ENCODE data around the gene RNF217. TPM values are rescaled to one million over a fixed set of nuclear protein-coding genes. Genes with fewer than 3 reads are reported as not detected.

Gene RNF217
- total RNA-seq, 1 donor from 2014 or later, result 50.7 TPM

DNA sequence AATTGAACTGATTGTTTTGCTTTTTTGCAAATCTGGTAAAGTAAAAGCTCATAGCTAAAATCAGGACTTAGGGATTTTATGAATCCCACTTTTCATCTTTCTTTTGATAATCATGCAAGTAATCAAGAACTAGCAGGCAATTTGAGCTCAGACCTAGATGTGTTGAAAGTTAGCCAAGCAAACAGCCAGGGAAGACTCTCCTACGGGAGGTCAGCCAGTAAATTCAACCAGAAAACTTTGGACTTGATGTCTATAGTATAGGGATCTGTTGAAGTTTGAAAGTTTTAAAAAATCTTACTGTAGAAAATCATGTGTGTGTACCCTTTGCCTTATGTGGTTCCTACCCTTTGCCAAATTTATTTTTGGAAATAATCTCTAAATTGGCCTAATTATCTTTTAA is 96.3 kb downstream of the RNF217 start:
- no peak overlapping the region for H3K27ac Mint-ChIP-seq (ENCODE audit: unreplicated experiment)
- H3K27me3 Mint-ChIP-seq (ENCODE audit: unreplicated experiment), result no peaks in the 10 kb centered on the region
- peaks cover 3% of the 10 kb centered on the region for H3K36me3 Mint-ChIP-seq (ENCODE audit: low read depth, unreplicated experiment)
- no peaks in the 10 kb centered on the region for H3K4me1 Mint-ChIP-seq (ENCODE audit: unreplicated experiment)
- DNase-seq (ENCODE audit: low spot score), result no peak
- TF ChIP-seq, protein P1, sequence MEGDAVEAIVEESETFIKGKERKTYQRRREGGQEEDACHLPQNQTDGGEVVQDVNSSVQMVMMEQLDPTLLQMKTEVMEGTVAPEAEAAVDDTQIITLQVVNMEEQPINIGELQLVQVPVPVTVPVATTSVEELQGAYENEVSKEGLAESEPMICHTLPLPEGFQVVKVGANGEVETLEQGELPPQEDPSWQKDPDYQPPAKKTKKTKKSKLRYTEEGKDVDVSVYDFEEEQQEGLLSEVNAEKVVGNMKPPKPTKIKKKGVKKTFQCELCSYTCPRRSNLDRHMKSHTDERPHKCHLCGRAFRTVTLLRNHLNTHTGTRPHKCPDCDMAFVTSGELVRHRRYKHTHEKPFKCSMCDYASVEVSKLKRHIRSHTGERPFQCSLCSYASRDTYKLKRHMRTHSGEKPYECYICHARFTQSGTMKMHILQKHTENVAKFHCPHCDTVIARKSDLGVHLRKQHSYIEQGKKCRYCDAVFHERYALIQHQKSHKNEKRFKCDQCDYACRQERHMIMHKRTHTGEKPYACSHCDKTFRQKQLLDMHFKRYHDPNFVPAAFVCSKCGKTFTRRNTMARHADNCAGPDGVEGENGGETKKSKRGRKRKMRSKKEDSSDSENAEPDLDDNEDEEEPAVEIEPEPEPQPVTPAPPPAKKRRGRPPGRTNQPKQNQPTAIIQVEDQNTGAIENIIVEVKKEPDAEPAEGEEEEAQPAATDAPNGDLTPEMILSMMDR (IDR thresholded peaks at IDR 0.05; ENCODE audit: unreplicated experiment), result no peak
- no peaks in the 10 kb centered on the region for H3K9me3 Mint-ChIP-seq (ENCODE audit: unreplicated experiment)
- no peak overlapping the region for H3K4me3 Mint-ChIP-seq (ENCODE audit: unreplicated experiment)

GRCh38 chr6:125063307-125063706 is 101.1 kb downstream of the RNF217 start:
- H3K27ac Mint-ChIP-seq (ENCODE audit: unreplicated experiment), result no peak overlapping the region
- TF ChIP-seq, protein P1 (IDR thresholded peaks at IDR 0.05; ENCODE audit: unreplicated experiment), result no peak
- H3K4me1 Mint-ChIP-seq (ENCODE audit: unreplicated experiment), result no peaks in the 10 kb centered on the region
- H3K27me3 Mint-ChIP-seq (ENCODE audit: unreplicated experiment), result no peaks in the 10 kb centered on the region
- no peaks in the 10 kb centered on the region for H3K9me3 Mint-ChIP-seq (ENCODE audit: unreplicated experiment)
- H3K4me3 Mint-ChIP-seq (ENCODE audit: unreplicated experiment), result no peak overlapping the region
- no peak for DNase-seq (ENCODE audit: low spot score)
- H3K36me3 Mint-ChIP-seq (ENCODE audit: low read depth, unreplicated experiment), result no peaks in the 10 kb centered on the region

GRCh38 chr6:125066140-125066539 is 103.9 kb downstream of the RNF217 start:
- H3K9me3 Mint-ChIP-seq (ENCODE audit: unreplicated experiment), result no peaks in the 10 kb centered on the region
- no peak overlapping the region for H3K4me3 Mint-ChIP-seq (ENCODE audit: unreplicated experiment)
- no peak for DNase-seq (ENCODE audit: low spot score)
- no peak overlapping the region for H3K27ac Mint-ChIP-seq (ENCODE audit: unreplicated experiment)
- no peaks in the 10 kb centered on the region for H3K36me3 Mint-ChIP-seq (ENCODE audit: low read depth, unreplicated experiment)
- H3K27me3 Mint-ChIP-seq (ENCODE audit: unreplicated experiment), result no peaks in the 10 kb centered on the region
- TF ChIP-seq, protein P1 (IDR thresholded peaks at IDR 0.05; ENCODE audit: unreplicated experiment), result no peak
- H3K4me1 Mint-ChIP-seq (ENCODE audit: unreplicated experiment), result no peaks in the 10 kb centered on the region

GRCh38 chr6:125066964-125067363 is 104.7 kb downstream of the RNF217 start:
- H3K4me3 Mint-ChIP-seq (ENCODE audit: unreplicated experiment), result no peak overlapping the region
- TF ChIP-seq, protein P1 (IDR thresholded peaks at IDR 0.05; ENCODE audit: unreplicated experiment), result no peak
- H3K36me3 Mint-ChIP-seq (ENCODE audit: low read depth, unreplicated experiment), result no peaks in the 10 kb centered on the region
- DNase-seq (ENCODE audit: low spot score), result no peak
- no peaks in the 10 kb centered on the region for H3K4me1 Mint-ChIP-seq (ENCODE audit: unreplicated experiment)
- no peaks in the 10 kb centered on the region for H3K27me3 Mint-ChIP-seq (ENCODE audit: unreplicated experiment)
- no peaks in the 10 kb centered on the region for H3K9me3 Mint-ChIP-seq (ENCODE audit: unreplicated experiment)
- no peak overlapping the region for H3K27ac Mint-ChIP-seq (ENCODE audit: unreplicated experiment)

- DNase-seq (ENCODE audit: low spot score), result no peak
- no peaks in the 10 kb centered on the region for H3K27me3 Mint-ChIP-seq (ENCODE audit: unreplicated experiment)
- no peak overlapping the region for H3K27ac Mint-ChIP-seq (ENCODE audit: unreplicated experiment)
- H3K4me1 Mint-ChIP-seq (ENCODE audit: unreplicated experiment), result no peaks in the 10 kb centered on the region
- no peak overlapping the region for H3K4me3 Mint-ChIP-seq (ENCODE audit: unreplicated experiment)
- H3K36me3 Mint-ChIP-seq (ENCODE audit: low read depth, unreplicated experiment), result no peaks in the 10 kb centered on the region
- TF ChIP-seq, protein P1 (IDR thresholded peaks at IDR 0.05; ENCODE audit: unreplicated experiment), result no peak
- H3K9me3 Mint-ChIP-seq (ENCODE audit: unreplicated experiment), result no peaks in the 10 kb centered on the region
These were observed 105.3 kb downstream of the RNF217 start for GRCh38 chr6:125067552-125067951.

All from endothelial cell (in vitro differentiated cells).